H9 (cell line): ENCODE data around the gene NARS2. TPM values are rescaled to one million over a fixed set of nuclear protein-coding genes. Genes with fewer than 3 reads are reported as not detected.
"Not testable (repeated sequence)": the region's sequence is repeated elsewhere in the genome, so short reads cannot be mapped to it uniquely, and the experiment has no call there.

ENCODE experiments used
- DNase-seq: peaks from one replicate; pipeline ENCODE4 v3.0.0-alpha.2; 2017
- H2AFZ ChIP-seq: one replicate; pipeline ENCODE4 v1.6.1; 2013; ENCODE audit warnings: mild to moderate bottlenecking, low read length, control low read depth, moderate library complexity
- H2AK5ac ChIP-seq: 2 replicates; pipeline ENCODE4 v1.6.1; 2013; ENCODE audit warnings: low read length, control low read depth, mixed read lengths; ENCODE audit not compliant: insufficient read length
- H2BK120ac ChIP-seq: one replicate; pipeline ENCODE4 v1.6.1; 2013; ENCODE audit warnings: low read depth, mild to moderate bottlenecking, low read length, control low read depth, inconsistent platforms; ENCODE audit not compliant: poor library complexity, severe bottlenecking
- H2BK12ac ChIP-seq: 2 replicates; pipeline ENCODE4 v1.6.1; 2013; ENCODE audit warnings: low read length, control low read depth, mixed read lengths, low read depth; ENCODE audit not compliant: insufficient read length
- H2BK15ac ChIP-seq: 2 replicates; pipeline ENCODE4 v1.6.1; 2013; ENCODE audit warnings: low read depth, low read length, control low read depth
- H2BK20ac ChIP-seq: one replicate; pipeline ENCODE4 v1.6.1; 2013; ENCODE audit warnings: low read depth, mild to moderate bottlenecking, low read length, control low read depth, inconsistent platforms; ENCODE audit not compliant: poor library complexity, severe bottlenecking
- H2BK5ac ChIP-seq: 2 replicates; pipeline ENCODE4 v1.6.1; 2013; ENCODE audit warnings: low read length, control low read depth, mixed read lengths; ENCODE audit not compliant: insufficient read length
- H3K14ac ChIP-seq: 2 replicates; pipeline ENCODE4 v1.6.1; 2013; ENCODE audit warnings: low read length, control low read depth; ENCODE audit not compliant: insufficient read depth
- H3K18ac ChIP-seq: 2 replicates; pipeline ENCODE4 v1.6.1; 2013; ENCODE audit warnings: low read depth, mild to moderate bottlenecking, mixed read lengths, low read length, control low read depth; ENCODE audit not compliant: insufficient read length
- H3K23ac ChIP-seq: 2 replicates; pipeline ENCODE4 v1.6.1; 2013; ENCODE audit warnings: low read length, control low read depth, mixed read lengths, low read depth; ENCODE audit not compliant: insufficient read length
- H3K23me2 ChIP-seq: 2 replicates; pipeline ENCODE4 v1.6.1; 2013; ENCODE audit warnings: low read depth, mild to moderate bottlenecking, mixed read lengths, low read length, control low read depth; ENCODE audit not compliant: insufficient read length, poor library complexity, severe bottlenecking
- H3K27ac ChIP-seq: 2 replicates; pipeline ENCODE4 v1.5.1; 2013; ENCODE audit warnings: low read length, control low read depth, mixed read lengths, low read depth; ENCODE audit not compliant: insufficient read length
- H3K27me3 ChIP-seq: 2 replicates; pipeline ENCODE4 v1.6.1; 2013; ENCODE audit warnings: low read length, control low read depth, inconsistent platforms; ENCODE audit not compliant: insufficient read depth
- H3K4ac ChIP-seq: 2 replicates; pipeline ENCODE4 v1.6.1; 2013; ENCODE audit warnings: low read depth, mild to moderate bottlenecking, control low read depth, inconsistent platforms, low read length, moderate library complexity
- H3K4me1 ChIP-seq: 2 replicates; pipeline ENCODE4 v1.6.1; 2013; ENCODE audit warnings: low read length, control low read depth, inconsistent platforms; ENCODE audit not compliant: insufficient read depth
- H3K4me2 ChIP-seq: 2 replicates; pipeline ENCODE4 v1.6.1; 2013; ENCODE audit warnings: low read length, control low read depth, mixed read lengths; ENCODE audit not compliant: insufficient read length, insufficient read depth
- H3K56ac ChIP-seq: 2 replicates; pipeline ENCODE4 v1.6.1; 2013; ENCODE audit warnings: low read depth, mild to moderate bottlenecking, mixed read lengths, low read length, control low read depth; ENCODE audit not compliant: insufficient read length
- H3K79me1 ChIP-seq: 2 replicates; pipeline ENCODE4 v1.6.1; 2013; ENCODE audit warnings: low read depth, mild to moderate bottlenecking, moderate library complexity, low read length, control low read depth, inconsistent platforms; ENCODE audit not compliant: insufficient read depth, poor library complexity, severe bottlenecking
- H3K79me2 ChIP-seq: 2 replicates; pipeline ENCODE4 v1.6.1; 2013; ENCODE audit warnings: low read length, control low read depth, inconsistent platforms; ENCODE audit not compliant: insufficient read depth
- H3K9ac ChIP-seq: 2 replicates; pipeline ENCODE4 v1.6.1; 2013; ENCODE audit warnings: low read length, control low read depth, mixed read lengths; ENCODE audit not compliant: insufficient read length; ENCODE audit errors: extremely low read depth
- H3K9me3 ChIP-seq: one replicate; pipeline ENCODE4 v1.6.1; 2013; ENCODE audit warnings: low read depth, low read length, inconsistent platforms; ENCODE audit not compliant: control insufficient read depth
- H3T11ph ChIP-seq: one replicate; pipeline ENCODE4 v1.6.1; 2013; ENCODE audit warnings: mild to moderate bottlenecking, low read length, control low read depth, inconsistent platforms
- H4K20me1 ChIP-seq: one replicate; pipeline ENCODE4 v1.6.1; 2013; ENCODE audit not compliant: control insufficient read depth, insufficient read length, insufficient read depth
- H4K5ac ChIP-seq: 2 replicates; pipeline ENCODE4 v1.6.1; 2013; ENCODE audit warnings: low read depth, mild to moderate bottlenecking, mixed read lengths, low read length, control low read depth; ENCODE audit not compliant: insufficient read length
- H4K8ac ChIP-seq: replicated peaks from 2 replicates; pipeline ENCODE4 v1.6.1; 2013; ENCODE audit warnings: low read length, control low read depth, mixed read lengths, low read depth; ENCODE audit not compliant: insufficient read length
- H4K91ac ChIP-seq: 2 replicates; pipeline ENCODE4 v1.6.1; 2013; ENCODE audit warnings: low read depth, mild to moderate bottlenecking, moderate library complexity, mixed read lengths, low read length, control low read depth; ENCODE audit not compliant: insufficient read length
- H3K27ac Mint-ChIP-seq, 3 experiments: 2 replicates in 2 of 3; 3 replicates in 1 of 3; pipeline ENCODE4 v1.8.0; 2020 to 2021; ENCODE audit warnings: mixed read lengths in 3 of 3, mild to moderate bottlenecking in 1 of 3, moderate library complexity in 1 of 3
- H3K27me3 Mint-ChIP-seq: 2 replicates; pipeline ENCODE4 v1.8.0; 2021; ENCODE audit warnings: low read depth, mild to moderate bottlenecking, moderate library complexity, mixed read lengths
- H3K36me3 Mint-ChIP-seq, 3 experiments: 2 replicates in 2 of 3; 3 replicates in 1 of 3; pipeline ENCODE4 v1.8.0; 2020 to 2021; ENCODE audit warnings: low read depth in 3 of 3, mixed read lengths in 3 of 3; ENCODE audit not compliant: insufficient read depth in 1 of 3
- H3K4me1 Mint-ChIP-seq, 2 experiments: 2 replicates each; pipeline ENCODE4 v1.8.0; 2020; ENCODE audit warnings: mixed read lengths in 2 of 2
- H3K4me3 Mint-ChIP-seq, 2 experiments: 2 replicates in 1 of 2; 3 replicates in 1 of 2; pipeline ENCODE4 v1.8.0; 2020 to 2021; ENCODE audit warnings: mild to moderate bottlenecking in 2 of 2, mixed read lengths in 2 of 2, moderate library complexity in 1 of 2
- H3K9me3 Mint-ChIP-seq, 2 experiments: 2 replicates in 1 of 2; 3 replicates in 1 of 2; pipeline ENCODE4 v1.8.0; 2020; ENCODE audit warnings: mild to moderate bottlenecking in 2 of 2, mixed read lengths in 2 of 2, moderate library complexity in 1 of 2
- WGBS: extraction: QIAGEN DNeasy Blood & Tissue Kit; methylation state at CpG from one replicate; pipeline ENCODE4 v1.1.7; 2013; ENCODE audit warnings: missing lambda C conversion rate, low lambda C conversion rate, mixed read lengths; ENCODE audit not compliant: insufficient read length; ENCODE audit errors: extremely low coverage; 5-methylcytosine and 5-hydroxymethylcytosine counted together
- total RNA-seq: library from RNA; stranded (reverse); gene quantifications from 2 replicates; pipeline ENCODE4 v1.2.1, GENCODE V29; 2021
- TF ChIP-seq, protein P1 (sequence below): fragments of 200-600 bp; sonication (generic); conservative IDR thresholded peaks from 3 replicates; pipeline ENCODE4 v1.8.0; 2021; ENCODE audit warnings: antibody characterized with exemption, mild to moderate bottlenecking

The NARS2 gene
- total RNA-seq, 1 experiment from 2014 or later = 29.7 TPM

- Histone ChIP-seq H2AFZ (no peak overlapping the region), H3K9ac (no peak overlapping the region), H3K18ac (no peak overlapping the region), H3K4me1 (no peaks in the 10 kb centered on the region; the same call in 1 of the 2 replicates), H3K23ac (no peak overlapping the region), H4K91ac (no peak overlapping the region), H3K27ac (no peak overlapping the region), H4K5ac (no peak overlapping the region), H2BK5ac (no peak overlapping the region), H2AK5ac (no peak overlapping the region), H2BK15ac (no peak overlapping the region), H4K20me1 (no peaks in the 10 kb centered on the region), H3K79me2 (no peaks in the 10 kb centered on the region), H2BK120ac (no peak overlapping the region), H2BK12ac (no peak overlapping the region), H3K79me1 (no peaks in the 10 kb centered on the region), H3T11ph (no peak overlapping the region), H3K9me3 (no peaks in the 10 kb centered on the region), H3K14ac (no peak overlapping the region), H3K4ac (no peak overlapping the region), H4K8ac (no peak overlapping the region), H3K56ac (no peak overlapping the region), H3K23me2 (no peaks in the 10 kb centered on the region), H3K4me2 (no peak overlapping the region), H3K27me3 (no peaks in the 10 kb centered on the region), H2BK20ac (no peak overlapping the region)
- Mint-ChIP-seq H3K27ac (no peak overlapping the region), H3K9me3 (peaks cover 4 to 6% of the 10 kb centered on the region in 2 experiments; a peak in 2 of 5 replicates), H3K36me3 (no peaks in the 10 kb centered on the region), H3K4me3 (no peak overlapping the region), H3K4me1 (peaks cover 5 to 8% of the 10 kb centered on the region in 2 experiments), H3K27me3 (peaks cover 14% of the 10 kb centered on the region)
- TF ChIP-seq, protein P1, sequence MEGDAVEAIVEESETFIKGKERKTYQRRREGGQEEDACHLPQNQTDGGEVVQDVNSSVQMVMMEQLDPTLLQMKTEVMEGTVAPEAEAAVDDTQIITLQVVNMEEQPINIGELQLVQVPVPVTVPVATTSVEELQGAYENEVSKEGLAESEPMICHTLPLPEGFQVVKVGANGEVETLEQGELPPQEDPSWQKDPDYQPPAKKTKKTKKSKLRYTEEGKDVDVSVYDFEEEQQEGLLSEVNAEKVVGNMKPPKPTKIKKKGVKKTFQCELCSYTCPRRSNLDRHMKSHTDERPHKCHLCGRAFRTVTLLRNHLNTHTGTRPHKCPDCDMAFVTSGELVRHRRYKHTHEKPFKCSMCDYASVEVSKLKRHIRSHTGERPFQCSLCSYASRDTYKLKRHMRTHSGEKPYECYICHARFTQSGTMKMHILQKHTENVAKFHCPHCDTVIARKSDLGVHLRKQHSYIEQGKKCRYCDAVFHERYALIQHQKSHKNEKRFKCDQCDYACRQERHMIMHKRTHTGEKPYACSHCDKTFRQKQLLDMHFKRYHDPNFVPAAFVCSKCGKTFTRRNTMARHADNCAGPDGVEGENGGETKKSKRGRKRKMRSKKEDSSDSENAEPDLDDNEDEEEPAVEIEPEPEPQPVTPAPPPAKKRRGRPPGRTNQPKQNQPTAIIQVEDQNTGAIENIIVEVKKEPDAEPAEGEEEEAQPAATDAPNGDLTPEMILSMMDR = no peak
- WGBS = no CpG with 5 or more reads among the region's 1 CpG
- DNase-seq = no peak
Observed at GRCh38 chr11:78603792-78604191, 29.1 kb upstream of the NARS2 start.

DNA sequence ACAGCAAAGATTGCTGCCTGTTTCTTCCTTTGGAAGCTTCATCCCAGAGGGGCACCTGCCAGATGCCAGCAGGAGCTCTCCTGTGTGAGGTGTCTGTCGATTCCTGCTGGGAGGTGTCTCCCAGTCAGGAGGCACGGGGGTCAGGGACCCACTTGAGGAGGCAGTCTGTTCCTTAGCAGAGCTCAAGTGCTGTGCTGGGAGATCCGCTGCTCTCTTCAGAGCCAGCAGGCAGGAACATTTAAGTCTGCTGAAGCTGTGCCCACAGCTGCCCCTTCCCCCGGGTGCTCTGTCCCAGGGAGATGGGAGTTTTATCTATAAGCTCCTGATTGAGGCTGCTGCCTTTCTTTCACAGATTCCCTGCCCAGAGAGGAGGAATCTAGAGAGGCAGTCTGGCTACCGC is 28.1 kb upstream of the NARS2 start:
- H4K5ac ChIP-seq, H3K4me1 Mint-ChIP-seq, H3K9me3 Mint-ChIP-seq: not testable (repeated sequence)

More for the DNA sequence above, 28.1 kb upstream of the NARS2 start:
- not testable (repeated sequence) for H2BK15ac ChIP-seq, H3K4ac ChIP-seq, H3K23ac ChIP-seq, H3K9ac ChIP-seq, H3K27ac ChIP-seq, H4K91ac ChIP-seq, H2BK120ac ChIP-seq, H3K9me3 ChIP-seq, H4K8ac ChIP-seq, H2BK12ac ChIP-seq, H3K4me2 ChIP-seq, H3K23me2 ChIP-seq, H3K27ac Mint-ChIP-seq, DNase-seq, H3K14ac ChIP-seq, H3K56ac ChIP-seq, H4K20me1 ChIP-seq, H3K79me2 ChIP-seq, H3K79me1 ChIP-seq, H2BK20ac ChIP-seq, H3K4me3 Mint-ChIP-seq, H3K18ac ChIP-seq, H3K4me1 ChIP-seq, H3K27me3 ChIP-seq, H3K36me3 Mint-ChIP-seq, H2AFZ ChIP-seq, H2AK5ac ChIP-seq, H2BK5ac ChIP-seq, H3T11ph ChIP-seq
- WGBS = no CpG with 5 or more reads among the region's 5 CpGs
- peaks cover 14% of the 10 kb centered on the region for H3K27me3 Mint-ChIP-seq
